H1 (cell line): Measurements from ENCODE around the gene OR1L8. TPM values are rescaled to one million over a fixed set of nuclear protein-coding genes. Genes with fewer than 3 reads are reported as not detected.

Experiments used
- GTF2F1 ChIP-seq: IDR thresholded peaks from 2 replicates; pipeline ENCODE4 v1.6.1; 2012; ENCODE audit warnings: low read depth, low read length, improper control_type of control experiment, borderline replicate concordance
- polyA plus RNA-seq, 7 experiments: library from polyadenylated mRNA; depleted of rRNA in 3 of 7; stranded (reverse) in 5 of 7; unstranded in 2 of 7; fragments of >200 nt in 5 of 7; fragments of 200-250 nt in 2 of 7; gene quantifications; 1 replicate in 5 of 7; 2 replicates in 1 of 7; 4 replicates in 1 of 7; pipeline versions ENCODE4 v1.2.1 to v1.2.3, GENCODE V29; 2011 to 2013; ENCODE audit warnings: missing spikeins in 2 of 7, mixed read lengths in 2 of 7
- total RNA-seq: library from RNA; stranded (reverse); fragmentation: NEBNext Ultra II Directional; extraction: Animal tissue kit (Norgen Biotek cat#: 25700); gene quantifications from 2 replicates; pipeline ENCODE4 v1.2.1, GENCODE V29; 2021

The OR1L8 gene
- total and polyA plus RNA-seq, 2 of the 8 experiments (the other 6 are each of a cell fraction or from before 2014, with no cell fraction given), result not detected

DNA sequence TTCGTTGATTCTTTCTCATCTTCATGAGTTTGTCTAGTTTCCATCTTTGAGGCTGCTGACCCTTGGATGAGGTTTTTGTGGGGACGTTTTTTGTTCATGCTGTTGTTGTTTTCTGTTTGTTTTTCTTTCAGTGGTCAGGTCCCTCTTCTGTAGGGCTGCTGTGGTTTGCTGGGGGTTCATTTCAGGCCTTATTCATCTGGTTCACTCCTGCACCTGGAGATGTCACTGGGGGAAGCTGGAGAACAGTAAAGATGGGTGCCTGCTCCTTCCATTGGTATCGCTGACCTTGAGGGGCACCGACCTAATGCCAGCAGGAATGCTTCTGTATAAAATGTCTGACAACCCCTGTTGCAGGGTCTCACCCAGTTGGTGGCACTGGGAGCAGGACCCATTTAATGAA, 21.7 kb downstream of the OR1L8 start (continued):
- TF ChIP-seq GTF2F1, result no peak
